GM12865 (cell line): ENCODE measurements around the gene POLD1.
"Not testable (repeated sequence)": the region's sequence is repeated elsewhere in the genome, so short reads cannot be mapped to it uniquely, and the experiment has no call there.

Experiments
- DNase-seq: peaks from one replicate; pipeline ENCODE4 v3.0.0; 2010; ENCODE audit warnings: low read depth
- H3K4me3 ChIP-seq: 2 replicates; pipeline ENCODE4 v1.5.1; 2011; ENCODE audit warnings: mild to moderate bottlenecking, low read depth, low read length, control low read depth
- TF ChIP-seq, protein P1 (sequence below): IDR thresholded peaks from 2 replicates; pipeline ENCODE4 v1.5.1; 2011; ENCODE audit warnings: low read length, control low read depth, low read depth, inconsistent platforms; ENCODE audit not compliant: insufficient read depth; ENCODE audit errors: missing control alignments

Gene POLD1

DNA sequence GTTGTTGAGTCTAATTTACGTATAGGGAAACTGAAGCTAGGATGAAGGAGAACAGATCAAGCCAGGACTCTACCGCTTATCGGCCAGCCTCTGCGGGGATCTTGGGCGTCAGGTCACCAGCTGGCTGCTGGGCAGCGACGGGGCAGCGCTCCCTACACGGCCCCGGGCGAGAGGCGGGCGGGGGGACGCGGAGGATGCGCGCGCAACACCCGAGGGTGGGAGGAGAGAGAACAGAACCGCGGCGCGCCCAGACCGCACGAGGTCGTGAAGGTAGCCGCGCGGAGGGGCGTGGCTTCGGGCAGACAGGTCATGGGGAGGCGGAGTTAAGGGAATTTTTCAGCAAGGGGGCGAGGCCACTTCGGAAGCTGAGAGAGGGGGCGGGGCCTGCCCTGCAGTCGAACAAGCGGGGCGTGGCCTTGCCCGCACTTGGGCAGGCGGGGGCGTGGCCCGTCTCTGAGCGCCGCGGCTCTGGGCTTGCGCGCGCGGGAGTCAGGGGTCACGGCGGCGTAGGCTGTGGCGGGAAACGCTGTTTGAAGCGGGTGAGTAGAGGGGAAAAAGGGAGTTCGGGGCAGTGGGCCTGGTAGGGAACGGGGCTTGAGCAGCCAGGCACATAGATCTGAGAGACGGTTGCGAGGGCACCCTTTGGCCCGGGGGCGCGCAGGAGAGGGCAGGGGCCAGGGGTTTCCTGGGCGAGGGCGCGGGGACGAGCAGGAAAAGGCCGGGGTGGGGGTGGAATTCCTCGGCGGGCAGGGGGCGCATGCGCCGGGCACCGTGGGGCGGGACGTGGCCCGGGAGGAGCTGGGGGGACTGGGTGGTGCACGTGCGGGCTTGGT is at the start of gene POLD1:
Gene POLD1 (plus strand): TSS at position 496 of the 833 bp plus-strand sequence. CDS start 14,505 bp downstream, outside the sequence.
- TF ChIP-seq, protein P1, sequence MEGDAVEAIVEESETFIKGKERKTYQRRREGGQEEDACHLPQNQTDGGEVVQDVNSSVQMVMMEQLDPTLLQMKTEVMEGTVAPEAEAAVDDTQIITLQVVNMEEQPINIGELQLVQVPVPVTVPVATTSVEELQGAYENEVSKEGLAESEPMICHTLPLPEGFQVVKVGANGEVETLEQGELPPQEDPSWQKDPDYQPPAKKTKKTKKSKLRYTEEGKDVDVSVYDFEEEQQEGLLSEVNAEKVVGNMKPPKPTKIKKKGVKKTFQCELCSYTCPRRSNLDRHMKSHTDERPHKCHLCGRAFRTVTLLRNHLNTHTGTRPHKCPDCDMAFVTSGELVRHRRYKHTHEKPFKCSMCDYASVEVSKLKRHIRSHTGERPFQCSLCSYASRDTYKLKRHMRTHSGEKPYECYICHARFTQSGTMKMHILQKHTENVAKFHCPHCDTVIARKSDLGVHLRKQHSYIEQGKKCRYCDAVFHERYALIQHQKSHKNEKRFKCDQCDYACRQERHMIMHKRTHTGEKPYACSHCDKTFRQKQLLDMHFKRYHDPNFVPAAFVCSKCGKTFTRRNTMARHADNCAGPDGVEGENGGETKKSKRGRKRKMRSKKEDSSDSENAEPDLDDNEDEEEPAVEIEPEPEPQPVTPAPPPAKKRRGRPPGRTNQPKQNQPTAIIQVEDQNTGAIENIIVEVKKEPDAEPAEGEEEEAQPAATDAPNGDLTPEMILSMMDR, result no peak
- peak within 1 kb of the TSS; percentile 86 for H3K4me3 ChIP-seq
- DNase-seq, result peak; percentile 100

DNA sequence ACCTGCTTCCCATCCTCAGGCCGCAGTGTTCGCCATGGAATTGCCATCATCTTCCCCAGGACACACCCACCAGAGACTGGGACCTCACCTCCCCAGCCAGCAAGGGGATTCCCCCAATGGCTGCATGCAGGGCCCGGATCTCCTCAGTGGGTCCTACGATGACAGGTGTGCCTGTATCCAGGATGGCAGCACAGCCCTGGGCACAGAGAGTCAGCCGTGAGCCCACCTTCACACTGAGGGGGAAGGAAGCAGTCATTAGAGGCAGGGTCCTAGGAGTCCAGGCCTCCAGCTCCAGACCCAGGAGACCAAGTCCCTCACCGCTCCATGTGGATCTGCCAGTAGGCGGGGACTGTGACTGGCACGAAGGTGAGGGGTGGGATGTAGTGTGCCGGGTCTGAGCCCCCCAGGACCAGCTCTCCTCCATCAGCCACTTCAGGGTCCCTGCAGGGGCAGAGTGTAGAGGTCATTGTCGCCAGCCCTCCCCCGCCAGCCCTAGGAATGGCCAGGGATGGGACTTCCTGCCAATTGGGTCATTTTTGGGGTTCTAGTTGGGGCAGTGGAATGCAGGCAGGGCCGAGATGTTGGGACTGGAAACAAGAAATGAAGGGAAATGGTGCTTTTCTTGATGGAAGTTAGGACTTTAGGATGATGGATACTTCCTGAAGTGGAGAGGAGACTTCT is 49.3 kb upstream of the POLD1 start:
- TF ChIP-seq, protein P1, result no peak
- no peak for DNase-seq
- H3K4me3 ChIP-seq, result no peak overlapping the region

DNA sequence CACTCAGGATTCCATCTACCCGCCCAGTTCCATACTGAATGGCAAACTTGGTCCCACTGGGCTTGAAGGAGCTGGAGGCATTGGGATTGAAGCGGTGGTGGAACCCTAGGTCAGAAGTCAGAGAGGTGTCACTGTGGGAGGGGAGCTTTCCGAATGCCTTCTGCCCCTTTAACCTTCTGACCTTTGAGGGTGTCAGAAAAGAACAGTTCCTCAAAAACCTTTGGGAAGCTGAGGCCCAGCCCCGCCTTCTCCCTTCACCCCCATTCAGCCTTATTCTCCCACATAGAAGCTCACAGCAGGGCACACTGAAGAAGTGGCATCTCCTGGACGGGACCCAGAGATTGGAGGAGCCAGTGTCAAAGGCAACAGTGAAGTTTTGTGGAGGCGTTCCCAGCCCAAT is 47.1 kb upstream of the POLD1 start:
- not testable (repeated sequence) for DNase-seq, H3K4me3 ChIP-seq

DNA sequence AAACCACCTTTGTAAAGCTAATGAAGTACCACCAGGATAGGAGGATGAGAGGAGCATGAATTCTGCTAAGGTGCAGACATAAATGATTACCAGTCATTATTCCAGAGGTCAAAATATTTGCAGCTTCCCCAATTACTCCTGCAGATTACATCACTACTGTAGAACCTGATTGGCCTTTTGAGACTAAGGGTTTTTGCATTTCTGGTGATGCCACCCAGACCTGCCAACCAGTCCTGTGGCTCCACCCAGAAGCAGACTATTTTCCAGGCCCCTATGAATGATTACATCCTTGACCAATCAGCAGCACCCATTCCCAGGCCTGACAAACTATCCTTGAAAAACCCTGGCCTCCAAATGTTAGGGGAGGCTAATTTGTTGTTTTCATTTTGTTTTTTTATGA is 43.8 kb upstream of the POLD1 start:
- TF ChIP-seq, protein P1, result no peak
- DNase-seq, result no peak

DNA sequence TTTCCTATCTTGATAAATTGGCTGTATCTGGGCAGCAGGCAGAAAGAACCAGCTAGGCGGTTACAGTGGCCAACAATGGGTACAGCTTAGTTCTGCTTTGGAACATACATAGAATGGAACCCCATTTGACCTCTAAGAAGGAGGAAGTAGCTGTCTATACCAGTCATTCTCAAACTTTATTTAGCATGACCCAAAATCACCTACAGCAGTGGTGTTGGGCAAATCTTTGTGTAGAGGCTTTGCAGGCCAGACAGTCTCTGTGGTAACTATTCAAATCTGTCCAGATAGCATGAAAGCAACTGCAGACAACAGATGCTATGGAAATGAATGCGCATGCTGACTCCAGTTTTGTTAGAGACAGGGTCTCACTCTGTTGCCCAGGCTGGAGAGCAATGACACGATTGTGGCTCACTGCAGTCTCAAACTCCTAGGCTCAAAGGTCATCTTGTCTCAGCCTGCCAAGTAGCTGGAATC is 43.0 kb upstream of the POLD1 start:
- peak overlapping the region; percentile 81 for H3K4me3 ChIP-seq
- TF ChIP-seq, protein P1, result no peak
- peak; percentile 93 for DNase-seq

More for the DNA sequence above, 43.8 kb upstream of the POLD1 start:
- H3K4me3 ChIP-seq, result peak overlapping the region; percentile 81

DNA sequence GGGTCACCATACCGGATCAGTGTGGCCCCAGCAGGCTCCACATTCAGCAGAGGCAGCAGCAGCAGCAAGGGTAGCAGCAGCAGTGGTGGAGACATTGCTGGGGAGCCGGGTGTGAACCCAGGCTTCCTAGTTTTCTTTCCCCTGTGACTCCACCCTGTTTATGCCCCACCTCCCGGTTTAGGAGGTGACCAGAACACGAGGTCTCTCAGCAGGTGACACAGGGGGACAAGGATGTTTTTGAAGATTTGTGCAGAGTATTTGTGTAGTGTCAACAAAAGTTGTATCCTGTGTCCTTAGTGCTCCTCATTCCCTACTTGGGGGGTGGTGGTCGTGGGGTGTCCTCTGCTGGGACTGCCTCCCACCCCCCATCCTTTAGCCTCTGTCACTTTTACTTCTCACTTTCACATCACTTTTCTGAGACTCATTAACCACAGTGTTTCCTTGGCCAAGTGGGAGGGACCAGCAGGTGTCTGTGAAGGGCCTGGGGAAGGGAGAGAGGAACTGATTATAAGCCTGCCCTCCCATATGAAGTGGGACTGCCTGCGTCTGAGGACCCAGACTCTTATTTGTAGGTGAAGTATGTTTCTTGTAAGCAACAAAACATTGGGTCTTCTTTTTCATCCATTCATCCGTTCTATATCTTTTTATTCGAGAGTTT is 39.4 kb upstream of the POLD1 start:
- peak; percentile 90 for DNase-seq
- H3K4me3 ChIP-seq, result peak overlapping the region; percentile 81
- TF ChIP-seq, protein P1, result no peak

DNA sequence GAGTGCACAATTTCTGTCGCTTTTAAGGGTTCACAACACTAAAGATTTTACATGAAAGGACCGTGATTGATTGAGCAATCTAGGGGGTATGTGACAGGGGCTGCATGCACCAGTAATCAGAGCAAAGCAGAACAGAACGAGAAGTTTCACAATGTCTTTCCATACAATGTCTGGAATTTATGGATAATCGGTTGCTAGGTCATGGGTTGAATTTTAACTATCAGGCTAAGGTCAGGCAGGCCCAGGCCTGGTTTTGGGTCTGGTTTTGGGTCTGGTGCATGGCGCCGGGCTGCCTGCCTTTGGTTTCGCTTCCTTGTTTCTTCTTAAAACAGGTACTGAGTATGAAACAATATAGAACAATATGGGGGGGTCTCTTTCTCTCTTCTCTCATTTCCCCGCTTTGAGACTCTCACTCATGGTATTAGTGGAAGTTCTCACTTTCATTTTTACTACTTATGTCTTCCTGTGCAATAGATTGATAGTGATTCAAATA is 37.0 kb upstream of the POLD1 start:
- not testable (repeated sequence) for H3K4me3 ChIP-seq
- peak; percentile 88 for DNase-seq
